ENCODE measurements around the gene KLHL25. TPM values are rescaled to one million over a fixed set of nuclear protein-coding genes. Genes with fewer than 3 reads are reported as not detected.
A peak's percentile ranks its signal among the peaks of the same experiment; 100 is the strongest.

KLHL25 gene
- total and polyA plus RNA-seq, 2 experiments from 2014 or later: 3.7 to 10.0 TPM

GRCh38 chr15:85725564-85725963 is 69.2 kb downstream of the KLHL25 start:
- Histone ChIP-seq H3K9me2 (replicated peaks; ENCODE audit: insufficient read depth) (no peaks in the 10 kb centered on the region), H3K4me1 (ENCODE audit: insufficient read depth) (peaks cover 12% of the 10 kb centered on the region), H4K20me1 (ENCODE audit: insufficient read depth, poor library complexity, severe bottlenecking) (no peaks in the 10 kb centered on the region), H3K9me3 (ENCODE audit: low read depth) (no peaks in the 10 kb centered on the region), H3K4me3 (no peak overlapping the region), H3K36me3 (replicated peaks; ENCODE audit: insufficient read depth, low read depth) (peaks cover 9% of the 10 kb centered on the region), H3K79me2 (no peaks in the 10 kb centered on the region), H3K4me2 (no peak overlapping the region), H2AFZ (no peak overlapping the region), H3K27me3 (no peaks in the 10 kb centered on the region), H3K27ac (peak overlapping the region; percentile 74)
- TF ChIP-seq EZH2phosphoT487 (IDR thresholded peaks at IDR 0.05; ENCODE audit: low read depth, severe bottlenecking, unreplicated experiment): no peak
- no peak for TF ChIP-seq EZH2 (IDR thresholded peaks at IDR 0.05; ENCODE audit: borderline replicate concordance)
- TF ChIP-seq CTCF (IDR thresholded peaks at IDR 0.05; ENCODE audit: poor library complexity): no peak
- WGBS (ENCODE audit: low lambda C conversion rate, missing lambda C conversion rate): 85% methylated on average over 4 of the region's 4 CpGs
- no peak for DNase-seq (ENCODE audit: low spot score)

- DNase-seq (ENCODE audit: low spot score): no peak
- 76% methylated on average over 3 of the region's 3 CpGs for WGBS (ENCODE audit: low lambda C conversion rate, missing lambda C conversion rate)
- Histone ChIP-seq H3K27me3 (no peaks in the 10 kb centered on the region), H3K9me3 (ENCODE audit: low read depth) (no peaks in the 10 kb centered on the region), H3K27ac (peak overlapping the region; percentile 74), H3K36me3 (replicated peaks; ENCODE audit: insufficient read depth, low read depth) (peaks cover 9% of the 10 kb centered on the region), H3K79me2 (no peaks in the 10 kb centered on the region), H3K9me2 (replicated peaks; ENCODE audit: insufficient read depth) (no peaks in the 10 kb centered on the region), H2AFZ (no peak overlapping the region), H4K20me1 (ENCODE audit: insufficient read depth, poor library complexity, severe bottlenecking) (no peaks in the 10 kb centered on the region), H3K4me1 (ENCODE audit: insufficient read depth) (peaks cover 12% of the 10 kb centered on the region), H3K4me2 (no peak overlapping the region), H3K4me3 (no peak overlapping the region)
- TF ChIP-seq CTCF (IDR thresholded peaks at IDR 0.05; ENCODE audit: poor library complexity): no peak
- no peak for TF ChIP-seq EZH2phosphoT487 (IDR thresholded peaks at IDR 0.05; ENCODE audit: low read depth, severe bottlenecking, unreplicated experiment)
- no peak for TF ChIP-seq EZH2 (IDR thresholded peaks at IDR 0.05; ENCODE audit: borderline replicate concordance)
Measured at GRCh38 chr15:85725019-85725418, 69.7 kb downstream of the KLHL25 start.

- H3K27me3 ChIP-seq: no peaks in the 10 kb centered on the region
- no peaks in the 10 kb centered on the region for H4K20me1 ChIP-seq (ENCODE audit: insufficient read depth, poor library complexity, severe bottlenecking)
- H3K79me2 ChIP-seq: no peaks in the 10 kb centered on the region
- no peak for TF ChIP-seq EZH2phosphoT487 (IDR thresholded peaks at IDR 0.05; ENCODE audit: low read depth, severe bottlenecking, unreplicated experiment)
- TF ChIP-seq EZH2 (IDR thresholded peaks at IDR 0.05; ENCODE audit: borderline replicate concordance): no peak
- no peak for TF ChIP-seq CTCF (IDR thresholded peaks at IDR 0.05; ENCODE audit: poor library complexity)
- peak overlapping the region; percentile 74 for H3K27ac ChIP-seq
- WGBS (ENCODE audit: low lambda C conversion rate, missing lambda C conversion rate): 72% methylated on average over 10 of the region's 10 CpGs
- H2AFZ ChIP-seq: no peak overlapping the region
- H3K36me3 ChIP-seq (replicated peaks; ENCODE audit: insufficient read depth, low read depth): peaks cover 9% of the 10 kb centered on the region
- peaks cover 12% of the 10 kb centered on the region for H3K4me1 ChIP-seq (ENCODE audit: insufficient read depth)
- H3K9me2 ChIP-seq (replicated peaks; ENCODE audit: insufficient read depth): no peaks in the 10 kb centered on the region
- H3K4me2 ChIP-seq: no peak overlapping the region
- no peaks in the 10 kb centered on the region for H3K9me3 ChIP-seq (ENCODE audit: low read depth)
- H3K4me3 ChIP-seq: no peak overlapping the region
- DNase-seq (ENCODE audit: low spot score): no peak
Measured at GRCh38 chr15:85723960-85724945, 70.5 kb downstream of the KLHL25 start.

Data from hepatocyte (in vitro differentiated cells).